Measurements from ENCODE around the gene AVL9.

The AVL9 gene

DNA sequence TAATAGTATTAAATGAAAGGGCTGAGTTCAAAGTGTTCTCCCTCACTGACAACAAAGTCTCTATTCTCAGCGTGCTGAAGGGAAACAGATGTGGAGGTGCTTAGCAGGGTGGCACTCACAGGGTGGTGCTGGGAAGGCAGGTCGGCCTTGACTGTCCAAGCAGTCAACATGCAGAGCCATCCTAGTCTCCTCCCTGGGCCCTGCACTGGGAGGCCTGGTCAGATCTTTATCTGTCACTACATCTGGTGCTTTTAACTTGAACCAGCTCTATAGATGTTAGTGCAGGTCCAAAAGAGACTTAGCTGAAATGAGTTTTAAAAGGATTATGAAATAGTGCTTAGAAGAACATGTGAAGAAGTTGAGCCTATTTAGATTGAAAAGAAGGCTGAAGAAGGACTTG, 82.1 kb downstream of the AVL9 start:
- H3K27ac ChIP-seq, result no peak overlapping the region
- TF ChIP-seq, protein P1, sequence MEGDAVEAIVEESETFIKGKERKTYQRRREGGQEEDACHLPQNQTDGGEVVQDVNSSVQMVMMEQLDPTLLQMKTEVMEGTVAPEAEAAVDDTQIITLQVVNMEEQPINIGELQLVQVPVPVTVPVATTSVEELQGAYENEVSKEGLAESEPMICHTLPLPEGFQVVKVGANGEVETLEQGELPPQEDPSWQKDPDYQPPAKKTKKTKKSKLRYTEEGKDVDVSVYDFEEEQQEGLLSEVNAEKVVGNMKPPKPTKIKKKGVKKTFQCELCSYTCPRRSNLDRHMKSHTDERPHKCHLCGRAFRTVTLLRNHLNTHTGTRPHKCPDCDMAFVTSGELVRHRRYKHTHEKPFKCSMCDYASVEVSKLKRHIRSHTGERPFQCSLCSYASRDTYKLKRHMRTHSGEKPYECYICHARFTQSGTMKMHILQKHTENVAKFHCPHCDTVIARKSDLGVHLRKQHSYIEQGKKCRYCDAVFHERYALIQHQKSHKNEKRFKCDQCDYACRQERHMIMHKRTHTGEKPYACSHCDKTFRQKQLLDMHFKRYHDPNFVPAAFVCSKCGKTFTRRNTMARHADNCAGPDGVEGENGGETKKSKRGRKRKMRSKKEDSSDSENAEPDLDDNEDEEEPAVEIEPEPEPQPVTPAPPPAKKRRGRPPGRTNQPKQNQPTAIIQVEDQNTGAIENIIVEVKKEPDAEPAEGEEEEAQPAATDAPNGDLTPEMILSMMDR (IDR thresholded peaks at IDR 0.05), result no peak

DNA sequence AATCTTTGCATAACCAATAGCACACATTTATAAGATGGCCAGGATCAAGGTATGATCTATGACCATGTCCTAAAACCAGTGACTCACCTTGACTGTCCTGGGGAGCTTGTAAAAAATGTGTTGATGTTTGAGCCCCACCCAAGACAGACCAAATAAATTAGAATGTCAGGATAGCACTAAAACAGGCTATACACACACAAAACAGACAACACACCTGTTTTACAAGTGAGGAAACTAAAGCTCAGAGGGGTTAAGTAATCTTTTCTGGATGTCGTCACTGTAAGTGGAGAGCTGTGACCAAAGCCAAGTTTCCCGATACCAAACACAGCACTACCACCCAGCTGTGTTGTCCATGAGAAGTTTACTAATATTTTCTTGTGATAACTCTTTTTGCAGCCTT, 84.5 kb downstream of the AVL9 start:
- no peak for TF ChIP-seq ZFX (IDR thresholded peaks at IDR 0.05; ENCODE audit: borderline replicate concordance)
- TF ChIP-seq, protein P1 (IDR thresholded peaks at IDR 0.05), result no peak
- H3K27ac ChIP-seq, result no peak overlapping the region

DNA sequence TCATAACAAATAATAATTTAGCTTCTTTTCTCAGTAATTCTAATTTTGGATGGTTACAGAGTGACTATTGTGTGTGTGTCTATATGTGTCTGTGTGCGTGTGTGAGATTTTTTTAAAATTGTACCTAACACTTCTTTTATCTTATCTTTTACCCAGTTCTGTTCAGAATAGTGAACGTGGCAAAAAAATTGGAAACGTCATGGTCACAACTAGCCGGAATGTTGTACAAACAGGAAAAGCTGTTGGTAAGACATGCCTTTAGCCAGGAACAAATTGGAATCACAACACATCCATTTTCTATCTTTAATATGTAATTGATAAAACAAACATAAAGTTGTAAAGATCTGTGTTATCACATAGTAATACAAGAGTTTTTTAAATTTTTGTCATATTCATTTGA, 85.4 kb downstream of the AVL9 start:
- TF ChIP-seq, protein P1 (IDR thresholded peaks at IDR 0.05), result no peak
- no peak for TF ChIP-seq ZFX (IDR thresholded peaks at IDR 0.05; ENCODE audit: borderline replicate concordance)
- H3K27ac ChIP-seq, result no peak overlapping the region

DNA sequence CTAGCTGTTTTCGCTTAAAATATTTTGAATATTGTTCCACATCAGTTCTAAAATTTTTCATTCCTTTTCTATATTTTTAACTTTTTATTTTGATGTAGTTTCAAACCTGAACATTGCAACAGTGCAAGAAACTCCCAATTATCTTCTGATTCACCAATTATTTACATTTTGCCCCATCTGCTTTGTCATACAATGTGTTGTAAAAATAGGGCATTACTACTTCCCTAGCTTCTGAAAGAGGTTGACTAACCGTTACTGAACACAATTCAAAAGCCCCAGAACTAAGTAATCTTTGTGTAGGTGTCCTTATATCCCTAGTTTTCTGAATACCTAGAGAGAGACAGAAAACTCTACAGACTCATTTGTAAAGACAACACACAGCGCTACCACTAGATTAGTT, 86.7 kb downstream of the AVL9 start:
- no peak overlapping the region for H3K27ac ChIP-seq
- no peak for TF ChIP-seq ZFX (IDR thresholded peaks at IDR 0.05; ENCODE audit: borderline replicate concordance)
- TF ChIP-seq, protein P1 (IDR thresholded peaks at IDR 0.05), result no peak

DNA sequence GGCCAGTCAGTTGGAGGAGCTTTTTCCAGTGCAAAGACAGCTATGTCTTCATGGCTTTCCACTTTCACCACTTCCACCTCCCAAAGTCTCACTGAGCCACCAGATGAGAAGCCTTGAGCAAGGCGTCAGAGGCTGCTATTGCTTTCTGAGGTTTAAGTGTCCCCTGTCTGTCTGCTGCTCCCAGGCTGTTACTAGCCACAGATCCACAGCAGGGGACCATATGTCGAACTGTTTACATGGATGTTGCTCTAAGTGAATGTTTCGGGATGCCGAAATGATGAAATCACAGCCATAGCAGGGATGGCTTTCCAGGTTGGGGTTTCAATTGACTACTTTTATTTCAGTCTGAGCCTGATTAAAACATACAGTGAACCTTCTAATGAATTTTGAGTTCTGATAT, 88.5 kb downstream of the AVL9 start:
- no peak overlapping the region for H3K27ac ChIP-seq
- TF ChIP-seq, protein P1 (IDR thresholded peaks at IDR 0.05), result no peak
- TF ChIP-seq ZFX (IDR thresholded peaks at IDR 0.05; ENCODE audit: borderline replicate concordance), result no peak

DNA sequence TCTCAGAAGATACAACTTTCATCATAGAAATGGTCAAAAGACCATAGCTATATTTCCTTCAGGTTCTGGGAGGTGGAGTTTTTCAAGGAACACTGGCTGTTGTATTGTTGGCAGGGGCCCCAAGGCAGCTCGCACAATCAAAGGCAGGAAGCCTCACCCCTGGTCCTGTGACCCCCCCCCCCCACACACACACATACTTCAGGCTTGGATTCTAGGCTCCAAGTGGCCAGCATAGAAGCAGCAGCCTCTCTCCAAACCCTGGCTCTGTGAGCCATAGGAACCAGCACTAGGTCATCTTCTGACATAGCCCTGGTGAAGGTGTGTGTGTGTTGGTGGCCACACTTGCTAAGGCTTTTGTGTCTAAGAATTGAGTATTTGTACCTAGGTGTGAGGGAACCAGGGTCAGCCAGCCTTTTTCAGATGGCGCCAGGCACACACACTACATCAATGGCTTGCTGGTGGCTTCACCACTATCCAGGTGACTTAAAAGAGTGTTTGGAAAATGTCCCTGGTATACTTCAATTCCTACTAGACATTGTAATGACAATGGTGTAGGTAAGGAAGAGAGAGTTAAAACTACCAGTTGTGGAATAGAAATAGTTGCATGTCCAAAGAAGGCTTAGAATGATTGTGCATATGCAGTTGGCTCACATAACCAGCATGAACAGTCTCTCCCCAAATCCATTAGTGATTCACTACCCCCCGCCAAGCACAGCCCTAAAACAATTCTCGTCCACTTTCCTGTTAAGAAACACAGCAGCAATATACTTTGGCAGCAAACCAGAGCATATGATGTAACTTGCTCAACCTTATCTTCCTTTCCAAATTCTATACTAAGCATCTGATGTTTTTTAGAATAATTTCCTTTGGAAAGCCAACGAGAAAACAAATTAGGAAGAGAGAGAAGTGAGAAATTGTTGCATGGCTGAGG, 91.3 kb downstream of the AVL9 start:
- TF ChIP-seq, protein P1 (IDR thresholded peaks at IDR 0.05), result no peak
- TF ChIP-seq ZFX (IDR thresholded peaks at IDR 0.05; ENCODE audit: borderline replicate concordance), result no peak
- no peak overlapping the region; the same call in 1 of the 2 replicates for H3K27ac ChIP-seq

DNA sequence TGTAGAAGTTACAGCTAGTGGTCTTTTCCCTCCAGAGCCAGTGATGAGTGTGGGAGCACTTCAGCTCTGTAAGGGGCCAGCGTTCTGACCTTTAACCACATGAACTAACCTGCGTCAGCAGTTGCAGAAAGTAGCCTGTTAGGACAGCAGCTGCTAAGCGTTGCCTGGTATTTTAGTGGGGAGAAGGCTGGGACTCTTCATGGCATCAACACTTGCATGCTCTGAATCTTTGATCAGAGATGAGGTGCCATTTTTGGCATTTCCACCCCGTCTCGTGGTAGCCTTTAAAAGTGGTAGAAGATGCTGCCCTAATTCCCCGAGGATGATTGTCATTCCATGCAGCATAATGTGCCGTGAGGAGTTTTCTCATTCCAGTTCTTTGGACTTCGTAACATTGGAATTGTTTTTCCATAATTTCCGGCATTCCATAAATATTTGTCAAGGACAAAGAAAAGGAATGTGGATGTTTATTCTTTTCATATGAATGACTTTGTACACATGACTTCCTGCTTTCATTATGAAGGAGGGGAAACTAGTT, 92.2 kb downstream of the AVL9 start:
- no peak overlapping the region; the same call in 1 of the 2 replicates for H3K27ac ChIP-seq

More for the DNA sequence above, 92.2 kb downstream of the AVL9 start:
- TF ChIP-seq ZFX (IDR thresholded peaks at IDR 0.05; ENCODE audit: borderline replicate concordance), result no peak
- TF ChIP-seq, protein P1 (IDR thresholded peaks at IDR 0.05), result no peak

Measured in 22Rv1 (cell line).